Superior temporal gyrus (tissue), 1 donor: ENCODE results near the gene FKBP1B.
"Not testable (repeated sequence)": the region's sequence is repeated elsewhere in the genome, so short reads cannot be mapped to it uniquely, and the experiment has no call there.

ENCODE experiments used
- DNase-seq: peaks from one replicate; pipeline ENCODE4 v3.0.0-alpha.2; 2016; ENCODE audit errors: extremely low spot score

FKBP1B gene

GRCh38 chr2:24100732-24101131 lies 51.2 kb downstream of the FKBP1B start:
- DNase-seq = not testable (repeated sequence)

- DNase-seq = no peak
Observed at GRCh38 chr2:24101992-24102391, 52.5 kb downstream of the FKBP1B start.

GRCh38 chr2:24102677-24103076 lies 53.1 kb downstream of the FKBP1B start:
- DNase-seq = no peak

- no peak for DNase-seq
Observed at GRCh38 chr2:24104110-24104650, 54.6 kb downstream of the FKBP1B start.

GRCh38 chr2:24104906-24105305 lies 55.4 kb downstream of the FKBP1B start:
- DNase-seq = no peak

- no peak for DNase-seq
Observed at GRCh38 chr2:24105816-24106215, 56.3 kb downstream of the FKBP1B start.

- no peak for DNase-seq
Observed at GRCh38 chr2:24106786-24107185, 57.2 kb downstream of the FKBP1B start.

- DNase-seq = no peak
Observed at GRCh38 chr2:24107336-24107735, 57.8 kb downstream of the FKBP1B start.

- not testable (repeated sequence) for DNase-seq
Observed at GRCh38 chr2:24109431-24109830, 59.9 kb downstream of the FKBP1B start.

- no peak for DNase-seq
Observed at GRCh38 chr2:24110660-24111303, 61.2 kb downstream of the FKBP1B start.

- no peak for DNase-seq
Observed at GRCh38 chr2:24111407-24111901, 61.9 kb downstream of the FKBP1B start.
